NCI-H1105 treated with DMSO at 0.1 percent for 48 hours (cell line): Measurements from ENCODE around the gene LRRC46.

Source experiments
- DNase-seq: peaks from one replicate; lab custom pipeline; 2025; lab: John Stamatoyannopoulos, UW

The LRRC46 gene

GRCh38 chr17:47831003-47831933 lies at the start of gene LRRC46, which contains the start of gene MRPL10:
Gene LRRC46 (plus strand): TSS chr17:47831670. CDS start chr17:47831990, 320 bp downstream.
Gene MRPL10 (minus strand): TSS chr17:47831541. CDS start chr17:47831511, 30 bp downstream.
- peak; percentile 92 for DNase-seq

GRCh38 chr17:47785538-47786123 lies 45.8 kb upstream of the LRRC46 start:
- no peak for DNase-seq

- peak; percentile 56 for DNase-seq
Measured at GRCh38 chr17:47789611-47790561, 41.6 kb upstream of the LRRC46 start.

- no peak for DNase-seq
Measured at GRCh38 chr17:47791025-47791424, 40.4 kb upstream of the LRRC46 start.

- DNase-seq, result no peak
Measured at GRCh38 chr17:47792457-47792856, 39.0 kb upstream of the LRRC46 start.

- no peak for DNase-seq
Measured at GRCh38 chr17:47792979-47793378, 38.5 kb upstream of the LRRC46 start.

DNA sequence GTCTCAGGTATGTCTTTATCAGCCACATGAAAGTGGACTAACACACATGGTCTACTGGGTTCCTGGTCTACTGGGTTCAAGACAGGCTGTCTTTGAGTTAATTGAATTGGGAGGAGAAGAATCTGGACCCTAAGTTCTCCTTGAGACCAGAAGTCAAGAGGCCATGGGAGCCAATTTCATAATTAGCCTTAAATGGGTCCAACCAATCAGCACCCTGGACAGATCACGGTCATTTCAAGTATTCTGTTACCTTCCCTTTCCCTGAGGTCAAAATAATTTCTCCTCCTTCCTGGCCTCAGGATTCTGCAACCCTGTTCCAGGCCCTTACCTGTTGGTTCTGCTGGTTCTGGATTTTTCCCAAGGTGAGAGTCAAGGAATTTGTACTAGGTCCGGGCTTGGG lies 33.7 kb upstream of the LRRC46 start:
- no peak for DNase-seq

DNA sequence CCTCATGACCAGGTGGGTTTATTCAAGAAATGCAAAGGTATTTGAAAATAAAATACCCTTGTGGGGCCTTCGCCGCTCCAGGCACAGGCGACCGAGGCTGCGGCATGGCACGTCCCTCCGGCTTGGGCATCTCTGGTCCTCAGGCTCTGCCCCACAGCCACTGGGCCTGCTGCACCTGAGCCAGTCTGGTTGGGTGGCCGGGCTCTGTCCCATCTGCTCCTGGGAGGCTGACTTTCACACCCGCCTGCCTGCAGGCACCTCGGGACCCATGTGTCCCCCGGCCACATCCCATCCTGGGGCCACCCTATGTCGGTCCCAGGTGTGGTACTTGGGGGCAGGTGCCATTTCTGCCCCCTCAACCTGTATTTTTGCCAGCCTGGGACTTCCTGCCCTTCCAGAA lies 30.8 kb upstream of the LRRC46 start:
- no peak for DNase-seq

DNA sequence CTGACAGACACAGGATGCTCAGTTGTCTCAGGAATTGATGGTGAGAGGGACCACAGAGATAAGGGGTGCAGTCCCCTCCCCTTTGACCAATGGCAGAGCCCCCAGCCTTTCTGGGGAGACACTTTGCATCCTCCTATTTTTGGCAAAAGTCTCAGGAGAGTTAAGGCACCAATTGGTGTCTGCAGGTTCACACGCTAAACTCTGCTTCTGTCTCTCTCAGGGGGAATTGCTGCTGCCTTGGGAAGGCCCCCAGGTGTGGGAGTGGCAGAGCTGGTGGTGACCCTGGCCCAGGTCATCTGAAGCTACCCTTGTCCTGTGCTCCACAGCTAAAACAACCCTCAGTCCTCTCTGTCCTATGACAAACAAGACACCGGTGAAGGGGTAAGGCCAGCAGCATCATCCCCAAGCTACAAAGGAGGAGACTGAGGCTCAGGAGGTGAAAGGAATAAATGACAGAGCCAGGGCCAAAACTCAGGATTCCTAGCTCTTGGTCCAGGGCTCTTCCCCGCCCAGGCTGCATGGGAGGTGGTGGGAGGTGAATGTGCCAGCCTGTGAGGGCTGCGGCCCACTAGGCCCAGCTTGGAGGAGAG lies 30.2 kb upstream of the LRRC46 start:
- no peak for DNase-seq

DNA sequence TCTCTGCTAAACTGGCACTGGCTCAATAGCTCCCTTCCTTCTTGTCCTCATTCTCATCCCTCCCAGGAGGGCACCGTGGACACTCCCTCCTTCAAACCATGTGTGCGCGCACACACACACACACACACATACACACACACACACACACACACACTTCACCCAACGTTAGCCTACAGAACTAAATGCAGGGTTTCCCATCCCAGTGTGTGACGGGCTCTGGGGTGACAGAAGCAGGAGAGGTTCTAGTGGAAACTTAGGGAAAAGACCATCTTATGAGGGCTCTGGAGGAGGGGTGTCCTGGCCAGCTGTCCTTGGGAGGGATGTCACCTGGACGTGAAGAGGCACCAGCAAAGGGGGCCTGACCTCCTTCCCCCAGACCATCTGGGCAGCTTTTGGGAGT lies 29.6 kb upstream of the LRRC46 start:
- no peak for DNase-seq

- peak; percentile 71 for DNase-seq
Measured at GRCh38 chr17:47802341-47803022, 29.0 kb upstream of the LRRC46 start.

GRCh38 chr17:47803201-47803600 lies 28.3 kb upstream of the LRRC46 start:
- DNase-seq, result no peak

GRCh38 chr17:47803751-47804150 lies 27.7 kb upstream of the LRRC46 start:
- no peak for DNase-seq

DNA sequence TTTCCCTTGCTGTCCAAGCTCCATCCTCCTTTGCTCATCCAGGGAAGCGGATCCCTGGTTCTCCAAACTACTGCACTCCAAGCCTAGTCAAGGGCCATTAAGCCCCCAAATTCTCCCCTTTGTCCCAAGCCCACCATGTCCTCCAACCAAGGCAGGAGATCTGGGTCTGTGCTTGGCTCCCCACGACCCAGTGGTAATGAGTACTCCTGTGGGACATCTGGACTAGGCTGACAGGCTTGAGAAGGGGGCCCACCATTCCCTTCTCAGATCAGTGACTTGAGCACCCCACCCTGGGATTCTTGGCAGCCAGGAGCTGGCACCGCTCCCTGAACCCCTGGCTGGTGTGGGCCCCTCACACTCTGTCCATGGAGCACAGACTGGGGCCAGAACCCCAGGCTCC lies 27.0 kb upstream of the LRRC46 start:
- no peak for DNase-seq

- DNase-seq, result no peak
Measured at GRCh38 chr17:47806026-47806912, 25.2 kb upstream of the LRRC46 start.

DNA sequence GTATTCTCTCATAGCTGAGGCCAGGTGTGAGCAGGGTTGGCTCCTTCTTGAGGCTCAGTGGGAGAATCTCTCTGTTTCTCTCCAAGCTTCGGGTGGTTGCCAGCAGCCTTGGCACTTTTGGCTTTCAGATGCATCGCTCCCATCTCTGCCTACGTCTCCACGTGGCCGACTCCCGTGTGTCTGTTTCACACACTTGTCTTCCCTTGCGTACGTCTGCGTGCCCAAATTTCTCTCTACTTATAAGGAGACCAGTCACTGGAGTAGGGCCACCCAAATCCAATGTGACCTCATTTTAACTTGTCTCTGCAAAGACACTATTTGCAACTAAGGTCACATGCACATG lies 24.6 kb upstream of the LRRC46 start:
- no peak for DNase-seq

DNA sequence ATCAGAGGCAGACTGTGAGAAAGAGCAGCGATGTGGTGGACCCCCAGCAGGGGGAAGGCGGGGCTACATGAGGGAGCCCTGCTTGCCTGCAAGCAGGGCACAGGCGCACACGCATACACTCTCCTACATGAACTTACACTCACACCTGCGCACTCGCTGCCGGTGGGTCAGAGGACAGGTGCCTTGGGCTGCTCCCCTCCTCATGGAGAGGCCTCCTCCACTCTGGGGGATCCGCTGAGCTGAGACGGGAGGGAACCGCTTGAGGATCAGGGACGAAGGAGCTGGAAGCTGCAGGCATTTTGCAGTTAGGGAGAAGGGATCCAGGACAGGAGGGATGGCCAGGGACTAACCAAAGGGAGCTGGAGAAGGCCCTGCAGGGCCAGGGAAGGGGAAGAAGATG lies 24.0 kb upstream of the LRRC46 start:
- DNase-seq, result no peak

DNA sequence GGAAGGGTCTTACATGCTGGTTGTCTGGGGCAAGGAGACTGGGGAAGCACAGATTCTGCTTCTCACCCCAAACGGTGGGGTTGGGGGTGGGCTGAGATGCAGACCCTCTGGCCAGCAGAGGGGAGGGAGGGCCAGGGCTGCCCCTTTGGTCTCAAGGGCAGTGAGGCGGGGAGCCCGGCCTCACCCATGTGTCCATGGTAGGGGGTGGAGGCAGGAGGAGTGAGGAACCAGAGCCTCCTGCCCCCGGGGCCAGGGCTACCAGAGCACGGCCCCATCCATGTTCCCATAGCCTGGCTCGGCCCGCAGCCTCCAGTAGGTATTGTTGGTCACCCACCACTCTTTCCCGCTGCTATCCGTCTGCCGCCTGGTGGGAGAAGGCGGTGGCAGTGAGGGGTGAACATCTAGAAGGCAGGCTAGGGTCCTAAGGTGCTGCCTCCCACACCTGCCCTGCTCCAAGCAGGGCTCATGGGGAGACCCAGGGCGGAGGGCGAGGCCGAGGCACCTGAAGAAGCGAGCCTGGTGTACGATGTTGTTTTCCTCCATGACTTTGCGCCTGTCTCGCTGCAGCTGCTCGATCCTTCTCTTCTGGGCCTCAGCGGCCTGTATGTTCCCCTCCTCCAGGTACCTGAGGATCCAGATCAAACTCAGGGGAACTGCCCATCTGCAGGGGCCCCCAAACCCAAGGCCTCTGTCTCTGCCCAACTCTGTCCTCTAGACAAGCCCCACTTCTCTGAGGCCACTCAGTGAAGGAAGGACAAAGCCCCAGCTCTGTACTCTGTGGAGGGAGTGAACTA lies 23.2 kb upstream of the LRRC46 start:
- no peak for DNase-seq

DNA sequence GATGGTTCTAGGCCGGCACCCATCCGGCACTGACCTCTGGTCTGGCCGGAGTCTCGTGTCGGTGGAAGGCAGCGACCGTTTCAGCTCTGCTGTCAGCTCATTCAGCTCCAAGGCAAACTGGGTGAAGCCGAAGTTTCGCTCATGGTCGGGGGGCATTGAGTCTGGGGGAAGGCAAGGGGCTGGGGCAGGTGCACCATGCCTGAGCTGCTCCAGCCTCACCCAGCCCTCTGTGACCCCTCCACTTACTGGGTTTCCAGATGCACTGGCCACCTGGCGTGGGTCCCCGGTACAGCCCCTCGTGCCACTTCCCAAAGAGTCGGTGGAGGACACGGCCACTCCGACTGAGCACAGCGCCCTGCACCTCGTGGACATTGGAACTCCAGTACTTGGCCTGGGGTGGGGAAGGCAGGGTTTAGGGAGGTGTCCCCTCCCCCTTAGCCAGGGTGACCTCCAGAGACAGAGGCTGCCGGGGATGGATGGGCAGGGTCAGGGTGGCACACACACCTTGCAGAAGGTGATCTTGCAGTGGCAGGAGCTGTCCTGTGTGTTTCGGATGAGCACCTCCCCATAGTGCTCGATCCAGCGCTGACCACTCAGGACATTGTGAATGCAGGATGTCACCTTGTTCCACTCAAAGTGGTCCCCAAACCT lies 22.5 kb upstream of the LRRC46 start:
- no peak for DNase-seq
